Measurements from ENCODE around the gene GABRB2.

Gene GABRB2

GRCh38 chr5:161467703-161468102, 78.8 kb downstream of the GABRB2 start:
- DNase-seq = no peak

- DNase-seq = no peak
Measured at GRCh38 chr5:161460741-161461140, 85.8 kb downstream of the GABRB2 start.

- no peak for DNase-seq
Measured at GRCh38 chr5:161446655-161447054, 99.9 kb downstream of the GABRB2 start.

- no peak for DNase-seq
Measured at GRCh38 chr5:161442471-161442870, 104.1 kb downstream of the GABRB2 start.

- DNase-seq = no peak
Measured at GRCh38 chr5:161432798-161433197, 113.7 kb downstream of the GABRB2 start.

- DNase-seq = no peak
Measured at GRCh38 chr5:161431963-161432362, 114.6 kb downstream of the GABRB2 start.

GRCh38 chr5:161421067-161421466, 125.5 kb downstream of the GABRB2 start:
- no peak for DNase-seq

GRCh38 chr5:161420521-161420920, 126.0 kb downstream of the GABRB2 start:
- DNase-seq = no peak

GRCh38 chr5:161414896-161415295, 131.6 kb downstream of the GABRB2 start:
- no peak for DNase-seq

GRCh38 chr5:161414037-161414436, 132.5 kb downstream of the GABRB2 start:
- no peak for DNase-seq

GRCh38 chr5:161412792-161413191, 133.7 kb downstream of the GABRB2 start:
- DNase-seq = no peak

GRCh38 chr5:161411156-161411555, 135.4 kb downstream of the GABRB2 start:
- no peak for DNase-seq

- no peak for DNase-seq
Measured at GRCh38 chr5:161410640-161411039, 135.9 kb downstream of the GABRB2 start.

- DNase-seq = no peak
Measured at GRCh38 chr5:161409471-161409870, 137.1 kb downstream of the GABRB2 start.

GRCh38 chr5:161406880-161407279, 139.6 kb downstream of the GABRB2 start:
- DNase-seq = no peak

GRCh38 chr5:161403996-161404395, 142.5 kb downstream of the GABRB2 start:
- no peak for DNase-seq

GRCh38 chr5:161403121-161403520, 143.4 kb downstream of the GABRB2 start:
- DNase-seq = no peak

- no peak for DNase-seq
Measured at GRCh38 chr5:161400583-161400982, 145.9 kb downstream of the GABRB2 start.

- DNase-seq = no peak
Measured at GRCh38 chr5:161399996-161400562, 146.4 kb downstream of the GABRB2 start.

- DNase-seq = no peak
Measured at GRCh38 chr5:161397448-161397847, 149.1 kb downstream of the GABRB2 start.

GRCh38 chr5:161396171-161396570, 150.4 kb downstream of the GABRB2 start:
- no peak for DNase-seq

- DNase-seq = no peak
Measured at GRCh38 chr5:161391724-161392123, 154.8 kb downstream of the GABRB2 start.

- no peak for DNase-seq
Measured at GRCh38 chr5:161391016-161391415, 155.5 kb downstream of the GABRB2 start.

GRCh38 chr5:161387121-161387520, 159.4 kb downstream of the GABRB2 start:
- no peak for DNase-seq

- DNase-seq = no peak
Measured at GRCh38 chr5:161385027-161385426, 161.5 kb downstream of the GABRB2 start.

- no peak for DNase-seq
Measured at GRCh38 chr5:161382685-161383084, 163.8 kb downstream of the GABRB2 start.
